ENCODE data around the gene S100A8.

Gene S100A8

DNA sequence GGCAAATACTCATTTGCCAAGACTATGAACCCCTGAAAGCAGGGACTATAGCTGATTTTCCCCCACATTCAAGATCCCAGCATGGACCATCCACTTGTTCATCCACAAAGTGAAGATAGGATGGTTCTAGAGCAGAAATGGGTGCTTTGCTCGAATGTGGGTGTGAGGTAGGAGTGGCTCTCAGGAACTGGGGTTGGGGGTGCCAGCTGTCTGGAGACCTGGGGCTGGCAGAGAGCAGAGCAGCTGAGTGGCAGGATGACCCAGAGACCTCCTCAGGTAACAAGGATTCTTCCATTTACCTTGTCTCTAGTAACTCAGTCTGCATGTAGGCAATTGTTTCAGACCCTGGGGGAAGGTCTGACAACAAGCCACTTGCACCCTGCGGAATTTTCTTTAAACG is 27.2 kb downstream of the S100A8 start:
- DNase-seq = no peak

DNA sequence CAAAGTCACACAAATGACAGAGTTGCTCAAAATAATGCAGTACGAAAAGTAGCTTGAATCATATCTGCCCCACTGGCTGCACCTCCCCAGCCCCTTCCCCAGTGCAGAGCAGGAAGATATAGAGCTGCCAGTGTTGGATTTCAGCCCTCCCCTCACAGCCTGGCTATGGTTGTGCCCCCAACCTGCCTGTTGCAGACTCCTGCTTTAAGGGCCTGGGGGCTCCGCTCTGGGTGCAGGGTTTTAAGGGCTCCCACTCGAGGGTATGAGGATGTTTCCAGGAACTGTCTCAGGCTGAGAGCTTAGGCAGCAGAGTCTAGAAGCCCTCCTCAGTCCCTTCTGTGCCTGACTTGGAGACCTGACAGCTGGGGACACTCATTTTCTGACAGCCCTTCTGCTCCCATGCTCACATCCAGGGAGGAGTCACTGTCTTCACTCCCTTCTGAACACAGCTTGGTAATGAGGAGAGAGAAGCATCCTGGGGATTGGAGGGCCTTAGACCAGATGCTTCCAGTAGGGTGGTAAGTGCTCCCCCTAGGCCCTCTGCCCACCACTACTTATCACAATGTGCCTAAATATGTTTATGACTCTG is 28.6 kb downstream of the S100A8 start:
- DNase-seq = no peak

- DNase-seq = no peak
These were observed 29.3 kb downstream of the S100A8 start for GRCh38 chr1:153361480-153362109.

DNA sequence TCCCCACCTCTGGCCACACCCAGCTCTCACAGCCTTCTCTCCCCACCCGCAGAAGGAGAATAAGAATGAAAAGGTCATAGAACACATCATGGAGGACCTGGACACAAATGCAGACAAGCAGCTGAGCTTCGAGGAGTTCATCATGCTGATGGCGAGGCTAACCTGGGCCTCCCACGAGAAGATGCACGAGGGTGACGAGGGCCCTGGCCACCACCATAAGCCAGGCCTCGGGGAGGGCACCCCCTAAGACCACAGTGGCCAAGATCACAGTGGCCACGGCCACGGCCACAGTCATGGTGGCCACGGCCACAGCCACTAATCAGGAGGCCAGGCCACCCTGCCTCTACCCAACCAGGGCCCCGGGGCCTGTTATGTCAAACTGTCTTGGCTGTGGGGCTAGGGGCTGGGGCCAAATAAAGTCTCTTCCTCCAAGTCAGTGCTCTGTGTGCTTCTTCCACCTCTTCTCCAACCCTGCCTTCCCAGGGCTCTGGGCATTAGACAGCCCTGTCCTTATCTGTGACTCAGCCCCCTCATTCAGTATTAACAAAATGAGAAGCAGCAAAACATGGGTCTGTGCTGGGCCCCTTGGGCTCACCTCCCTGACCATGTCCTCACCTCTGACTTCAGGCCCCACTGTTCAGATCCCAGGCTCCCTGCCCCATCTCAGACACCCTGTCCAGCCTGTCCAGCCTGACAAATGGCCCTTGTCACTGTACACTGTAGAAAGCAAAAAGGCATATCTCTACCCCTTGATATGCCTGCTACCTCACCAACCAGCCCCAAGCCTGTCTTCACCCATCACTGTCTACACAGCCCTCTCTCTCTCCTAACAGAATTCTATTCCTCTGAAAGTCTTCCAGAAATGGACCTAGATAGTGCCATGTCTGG is 30.0 kb downstream of the S100A8 start:
- no peak for DNase-seq

DNA sequence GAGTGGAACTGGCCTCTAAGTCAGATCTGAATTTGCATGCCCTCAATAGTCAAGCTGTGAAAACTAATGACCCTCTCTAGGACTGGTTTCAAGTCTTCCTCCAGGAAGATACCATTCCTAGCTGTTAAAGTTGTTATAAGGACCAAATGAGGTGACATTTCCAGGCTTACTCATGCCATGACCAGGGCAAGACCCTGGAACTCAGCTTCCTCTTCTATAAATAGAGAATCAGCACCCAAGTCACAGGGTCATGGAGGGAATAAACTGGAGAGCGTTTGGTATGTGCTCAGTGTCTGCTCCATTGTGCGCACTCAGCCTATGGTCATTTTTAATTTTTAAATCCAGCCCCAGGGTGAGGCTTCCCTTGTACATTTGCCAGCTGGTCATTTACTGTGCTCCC is 30.7 kb downstream of the S100A8 start:
- DNase-seq = no peak

DNA sequence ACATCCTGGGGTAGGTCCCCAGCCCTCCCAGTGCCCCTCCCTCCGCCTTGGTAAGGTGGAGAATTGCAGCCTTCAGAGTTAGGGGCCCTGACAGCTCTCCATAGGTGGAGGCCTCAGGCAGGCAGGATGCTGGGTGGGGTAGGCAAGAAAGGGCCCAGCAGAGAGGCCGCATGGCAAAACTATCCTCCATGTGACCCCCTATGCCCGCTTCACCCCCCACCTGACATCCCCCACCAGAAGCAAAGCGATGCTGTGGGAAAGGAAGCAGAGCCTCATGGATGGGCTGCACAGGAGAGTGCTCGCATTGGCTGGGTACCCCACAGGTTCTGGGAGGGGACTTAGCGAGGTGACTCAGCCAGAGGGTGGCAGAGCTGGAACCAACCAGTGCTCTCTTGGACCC is 31.6 kb downstream of the S100A8 start:
- no peak for DNase-seq

DNA sequence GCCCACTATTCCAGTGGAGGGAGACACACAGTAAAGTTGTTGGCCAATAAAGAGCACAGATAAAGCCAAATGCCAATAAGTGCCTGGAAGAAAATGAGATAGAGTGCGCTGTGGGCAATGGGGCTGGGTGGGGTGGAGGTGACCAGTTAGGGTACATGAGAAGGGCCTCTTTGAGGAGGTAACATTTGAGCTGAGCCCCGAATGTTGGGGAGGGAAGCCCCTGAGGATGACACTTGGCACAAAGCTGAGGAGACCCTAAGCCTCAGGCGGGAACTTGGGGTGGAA is 32.2 kb downstream of the S100A8 start:
- DNase-seq = no peak

DNA sequence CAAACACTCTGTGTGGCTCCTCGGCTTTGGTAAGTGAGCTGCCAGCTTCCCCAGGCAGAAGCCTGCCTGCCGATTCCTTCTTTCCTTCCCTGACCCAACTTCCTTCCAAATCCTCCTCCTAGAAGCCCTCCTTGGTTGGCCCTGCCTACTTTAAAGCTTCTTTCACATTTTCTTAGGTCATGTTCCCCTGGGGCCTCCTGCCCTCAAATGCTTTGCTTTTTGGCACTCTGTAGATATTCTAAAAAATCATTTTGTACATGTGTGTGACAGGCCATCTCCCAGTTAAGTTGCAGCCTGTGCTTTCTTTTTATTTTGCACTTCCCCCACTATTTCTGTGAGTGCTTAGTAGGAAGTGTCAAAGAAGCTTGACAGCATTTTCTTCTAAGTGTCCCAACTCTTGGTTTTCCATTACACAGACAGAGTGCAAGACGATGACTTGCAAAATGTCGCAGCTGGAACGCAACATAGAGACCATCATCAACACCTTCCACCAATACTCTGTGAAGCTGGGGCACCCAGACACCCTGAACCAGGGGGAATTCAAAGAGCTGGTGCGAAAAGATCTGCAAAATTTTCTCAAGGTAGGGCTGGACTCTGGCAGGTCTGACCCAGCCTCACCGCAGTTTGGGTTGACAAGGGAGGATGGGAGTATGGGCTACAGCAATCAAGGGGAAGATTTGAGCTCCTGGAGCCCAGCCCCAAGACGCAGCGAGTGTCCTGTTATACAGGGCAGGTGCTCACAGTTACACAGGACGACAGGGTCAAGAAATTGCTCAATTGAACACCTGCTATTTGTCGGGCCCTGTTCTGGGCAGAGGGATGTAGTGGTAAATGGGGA is 32.8 kb downstream of the S100A8 start, which contains the start of gene S100A9:
S100A9 (plus strand) TSS at position 2 of the 838 bp plus-strand sequence; CDS start at position 432, 430 bp downstream.
- no peak for DNase-seq

DNA sequence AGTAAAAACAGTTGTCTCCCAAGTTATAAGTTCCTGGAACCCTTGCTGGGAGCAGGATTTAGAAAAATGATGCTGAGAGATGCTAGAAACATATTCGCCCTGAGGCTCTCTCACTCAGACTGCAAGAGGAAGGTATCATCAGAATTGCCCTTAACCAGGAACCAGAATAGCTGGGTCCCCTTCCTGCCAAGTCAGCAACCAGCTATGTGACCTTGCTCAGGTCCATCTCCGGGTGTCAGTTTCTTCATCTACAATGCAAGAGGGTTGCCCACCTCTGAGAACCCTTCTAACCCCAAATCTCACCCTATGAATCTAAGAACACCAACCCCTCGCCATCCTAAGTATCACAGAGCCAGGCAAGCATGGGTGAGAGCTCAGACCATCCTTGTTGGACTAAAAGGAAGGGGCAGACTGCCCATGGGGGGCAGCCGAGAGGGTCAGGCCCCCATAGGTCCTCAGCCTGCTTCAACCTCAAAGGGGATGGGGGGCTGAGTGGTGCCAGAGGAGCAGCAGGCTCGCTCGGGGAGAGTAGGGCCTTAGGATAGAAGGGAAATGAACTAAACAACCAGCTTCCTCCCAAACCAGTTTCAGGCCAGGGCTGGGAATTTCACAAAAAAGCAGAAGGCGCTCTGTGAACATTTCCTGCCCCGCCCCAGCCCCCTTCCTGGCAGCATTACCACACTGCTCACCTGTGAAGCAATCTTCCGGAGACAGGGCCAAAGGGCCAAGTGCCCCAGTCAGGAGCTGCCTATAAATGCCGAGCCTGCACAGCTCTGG is 33.6 kb downstream of the S100A8 start:
- DNase-seq = peak in 2 of 56 donors; percentile 6 to 9

DNA sequence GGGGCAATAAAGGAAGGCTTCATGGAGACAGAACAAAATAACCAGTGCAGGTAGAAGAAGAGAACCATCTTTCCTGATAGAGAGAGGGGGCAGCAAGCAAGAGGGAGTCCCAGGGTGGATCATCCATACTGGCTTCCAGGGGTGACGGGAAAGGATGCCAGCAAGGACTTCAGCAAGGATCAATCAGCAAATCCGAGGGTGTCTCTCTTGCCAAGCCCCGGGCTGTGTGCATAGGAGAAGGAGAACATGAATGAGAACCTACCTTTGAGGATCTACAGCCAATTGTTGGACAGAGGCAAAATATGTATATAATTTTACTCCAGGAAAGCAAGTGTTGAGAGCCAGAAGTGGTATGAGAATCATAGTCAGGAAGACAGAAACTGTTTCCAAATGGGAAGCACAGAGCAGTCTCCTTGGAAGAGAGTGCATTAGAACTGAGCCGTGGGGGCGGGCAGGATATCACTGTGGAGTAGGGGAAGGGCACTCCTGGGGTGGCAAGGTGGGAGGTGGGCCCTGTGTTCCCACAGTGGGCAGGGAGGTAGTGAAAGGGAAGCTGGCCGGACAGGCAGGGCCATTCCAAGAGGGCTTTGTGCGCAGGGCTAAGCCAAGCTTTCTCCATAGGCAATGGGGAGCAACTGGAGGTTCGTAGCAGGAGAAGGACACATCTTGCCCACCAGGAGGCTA is 34.3 kb downstream of the S100A8 start:
- no peak for DNase-seq

- peak in 4 of 56 donors; percentile 4 to 27 (median 7) for DNase-seq
These were observed 35.3 kb downstream of the S100A8 start for GRCh38 chr1:153355445-153356071.

DNA sequence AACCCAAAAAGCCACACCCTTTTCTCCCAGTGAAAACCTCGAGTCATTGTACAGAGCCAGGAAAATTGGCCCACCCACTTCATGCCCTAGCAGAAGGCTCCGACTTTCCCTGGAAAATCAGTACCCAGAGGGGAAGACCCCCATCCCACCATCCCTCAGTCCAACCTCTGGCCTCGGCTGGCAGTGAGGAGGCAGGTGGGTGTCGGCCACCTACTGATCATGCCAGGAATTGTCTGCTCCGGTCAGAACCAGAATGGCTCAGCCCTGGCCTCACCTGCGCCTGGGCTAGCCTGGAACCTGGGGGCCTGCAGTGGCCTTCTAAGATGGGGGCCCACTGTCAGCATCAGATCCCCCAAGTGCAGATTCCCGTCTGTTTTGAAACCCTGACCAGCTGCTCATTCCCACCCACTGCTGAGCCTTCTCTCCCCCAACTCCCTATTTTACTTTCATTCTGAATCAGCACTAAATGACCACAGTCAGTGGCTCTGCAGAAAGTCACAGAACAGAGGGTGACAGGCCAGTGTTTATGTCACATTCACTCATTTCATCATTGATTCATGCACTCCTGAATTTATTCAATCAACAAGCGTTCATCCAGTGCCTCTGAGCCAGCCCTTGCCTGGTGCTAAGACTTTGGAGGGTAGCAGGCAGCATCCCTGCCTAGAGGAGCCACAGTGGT is 36.2 kb downstream of the S100A8 start:
- DNase-seq = no peak

DNA sequence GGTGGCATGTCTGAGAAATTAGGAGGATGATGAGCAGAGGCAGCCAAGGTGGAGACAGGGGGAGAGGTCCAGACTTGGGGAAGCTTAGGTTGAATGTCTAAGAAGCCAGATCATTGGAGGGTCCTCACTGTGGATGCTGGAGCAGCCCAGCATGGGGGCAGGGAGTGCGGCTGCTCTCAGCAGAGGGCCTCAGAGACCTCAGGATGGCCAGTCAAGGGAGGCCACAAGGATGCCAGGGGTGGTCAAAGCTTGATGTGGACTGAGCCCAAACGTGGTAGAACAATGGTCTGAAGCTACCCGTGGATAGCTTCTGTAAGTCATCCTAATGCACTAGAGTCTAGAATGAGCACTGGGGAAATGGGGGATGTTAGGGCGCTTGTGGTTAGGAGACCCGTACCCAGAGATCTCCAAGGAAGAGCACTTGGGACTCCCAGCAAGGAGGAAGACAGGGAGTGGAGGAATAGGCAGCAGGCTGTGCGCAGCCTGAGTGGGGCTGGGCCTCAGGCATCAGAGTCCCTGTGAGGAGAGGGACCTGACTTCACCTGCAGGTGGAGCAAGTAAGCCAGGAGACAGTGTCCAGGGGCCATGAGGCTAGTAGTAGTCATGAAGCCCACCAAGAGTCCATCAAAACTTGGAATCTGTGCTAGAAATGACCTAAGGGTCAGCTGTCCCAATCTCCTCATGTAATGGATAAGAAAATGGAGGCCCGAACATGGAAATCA is 37.5 kb downstream of the S100A8 start:
- no peak for DNase-seq

DNA sequence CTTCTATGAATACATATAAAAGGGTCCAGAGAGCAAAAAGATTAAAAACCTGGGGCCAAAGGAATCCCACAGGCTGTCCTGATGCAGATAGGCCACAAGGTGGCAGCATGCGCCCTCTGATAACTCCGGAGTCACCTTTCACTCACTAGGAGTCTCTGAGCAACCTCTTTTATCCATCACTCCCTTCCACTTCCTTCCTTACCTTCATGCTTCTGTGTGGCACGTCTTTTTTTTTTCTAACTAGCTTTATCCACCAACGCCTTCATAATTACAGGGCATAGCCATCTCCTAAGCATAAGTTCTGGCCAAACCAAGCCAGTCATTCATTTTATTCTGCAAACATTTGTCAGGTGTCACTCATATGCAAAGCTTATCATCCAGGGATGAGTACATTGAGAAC is 38.4 kb downstream of the S100A8 start:
- peak in 41 of 56 donors; percentile 1 to 74 (median 17) for DNase-seq

GRCh38 chr1:153350321-153350957 is 40.4 kb downstream of the S100A8 start:
- DNase-seq = no peak

DNA sequence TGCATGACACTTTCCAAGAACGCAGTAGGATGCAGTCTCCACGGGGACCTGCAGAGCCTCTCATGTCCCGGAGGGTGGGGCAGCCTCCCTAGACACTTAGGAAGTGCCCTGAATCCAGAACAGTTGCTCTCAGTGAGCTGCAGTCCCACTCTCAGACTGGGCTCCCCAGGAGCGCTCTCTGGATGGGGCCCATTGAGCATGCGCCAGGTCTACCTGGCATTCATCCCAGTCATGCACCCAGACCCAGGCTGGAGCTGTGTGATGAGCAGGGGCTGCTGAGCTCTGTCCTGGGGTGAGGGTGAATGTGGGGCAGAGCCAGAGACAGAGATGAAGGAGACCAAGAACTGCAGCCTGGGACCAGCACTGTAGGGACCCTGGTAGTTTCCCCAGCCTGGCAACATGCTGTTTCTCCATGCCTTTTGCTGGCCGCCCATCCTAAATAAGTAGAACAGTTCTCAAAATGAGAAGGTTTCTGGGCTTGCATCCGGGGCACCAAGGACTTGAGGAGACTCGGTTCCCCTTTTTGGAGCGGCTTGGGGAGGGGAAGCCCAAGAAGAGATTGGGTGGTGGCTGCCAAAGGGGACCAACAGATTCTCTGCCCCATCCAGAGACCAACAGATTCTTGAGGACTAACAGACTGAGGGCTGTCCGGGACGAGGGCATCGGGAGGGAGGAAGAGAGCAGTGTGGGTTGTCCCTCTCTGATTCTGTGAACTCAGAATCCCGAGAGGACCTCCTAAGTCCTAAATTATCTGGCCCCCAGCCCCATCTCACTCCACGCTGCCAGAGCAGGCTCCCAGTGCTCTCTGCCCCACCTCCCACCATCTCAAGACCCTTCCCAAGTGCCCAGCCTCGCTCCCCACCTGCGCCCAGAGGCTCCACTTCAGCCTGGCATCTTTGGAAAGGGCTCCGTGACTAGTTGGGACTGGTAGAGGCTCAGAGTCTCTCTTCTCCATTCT is 41.2 kb downstream of the S100A8 start:
- no peak for DNase-seq

Measured in nucleus accumbens (tissue), 56 donors.